ENCODE results near the gene HOXD4.

GRCh38 chr2:176110415-176111308 lies 40.7 kb upstream of the HOXD4 start:
- TF ChIP-seq EP300 (IDR thresholded peaks at IDR 0.05) (no peak), POLR2A (IDR thresholded peaks at IDR 0.05) (no peak), CTCF (IDR thresholded peaks at IDR 0.05) (peak in 1 of 6 experiments; percentile 14)
